ENCODE measurements around the gene MTMR3. TPM values are rescaled to one million over a fixed set of nuclear protein-coding genes. Genes with fewer than 3 reads are reported as not detected.
"Not testable (repeated sequence)": the region's sequence is repeated elsewhere in the genome, so short reads cannot be mapped to it uniquely, and the experiment has no call there.

MTMR3 gene
- total and polyA plus RNA-seq, 5 donors = 9.5 to 38.0 (median 30.7) TPM

DNA sequence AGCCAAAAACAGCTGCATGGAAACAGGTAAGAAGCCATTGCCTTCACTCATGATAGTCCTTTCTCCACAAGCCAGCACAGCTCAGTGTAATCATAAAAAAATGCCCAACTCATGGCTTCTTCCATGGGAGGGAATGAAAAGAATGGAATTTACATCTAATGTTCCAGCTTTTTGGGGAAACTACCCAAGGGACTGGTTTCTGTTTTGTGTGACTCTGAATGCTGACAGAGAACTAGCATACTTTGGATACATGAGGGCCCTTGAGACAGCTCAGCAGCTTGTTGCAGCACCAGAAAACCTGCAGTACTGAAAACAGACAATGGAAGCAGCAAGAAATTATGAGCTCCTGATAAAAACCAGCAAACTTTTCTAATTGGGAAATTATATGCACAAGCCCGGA lies 173.0 kb downstream of the MTMR3 start:
- H3K27me3 ChIP-seq (ENCODE audit: control insufficient read depth, insufficient read depth) = no peaks in the 10 kb centered on the region
- intact Hi-C loops (cut with DNase I) = no loop called here
- peaks cover 5% of the 10 kb centered on the region for H3K4me1 ChIP-seq (ENCODE audit: control insufficient read depth, insufficient read depth, low read length)
- 76% methylated on average over 1 of the region's 1 CpG for WGBS
- no peaks in the 10 kb centered on the region for H3K9me3 ChIP-seq (ENCODE audit: control insufficient read depth, low read length)
- DNase-seq = no peak
- no peak overlapping the region for H3K27ac ChIP-seq (ENCODE audit: low read length)
- ATAC-seq = no peak
- H3K4me3 ChIP-seq (ENCODE audit: low read length) = no peak overlapping the region

DNA sequence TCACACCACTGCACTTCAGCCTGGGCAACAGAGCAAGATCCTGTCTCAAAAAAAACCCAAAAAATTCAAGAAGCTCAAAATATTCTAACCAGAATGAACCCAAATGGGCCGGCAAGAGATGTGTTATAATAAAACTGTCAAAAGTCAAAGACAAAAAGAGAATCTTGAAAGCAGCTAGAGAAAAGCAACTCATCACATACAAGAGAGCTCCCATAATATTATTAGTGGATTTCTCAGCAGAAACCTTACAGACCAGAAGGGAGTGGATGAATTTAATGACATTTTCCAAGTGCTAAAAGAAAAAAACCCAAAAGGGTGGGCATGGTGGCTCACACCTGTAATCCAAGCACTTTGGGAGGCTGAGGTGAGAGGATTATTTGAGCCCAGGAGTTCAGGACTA lies 174.4 kb downstream of the MTMR3 start:
- H3K9me3 ChIP-seq (ENCODE audit: control insufficient read depth, low read length) = no peaks in the 10 kb centered on the region
- H3K27me3 ChIP-seq (ENCODE audit: control insufficient read depth, insufficient read depth) = no peaks in the 10 kb centered on the region
- H3K4me1 ChIP-seq (ENCODE audit: control insufficient read depth, insufficient read depth, low read length) = peaks cover 5% of the 10 kb centered on the region
- 94% methylated on average over 1 of the region's 1 CpG for WGBS
- H3K27ac ChIP-seq (ENCODE audit: low read length) = no peak overlapping the region
- intact Hi-C loops (cut with DNase I) = no loop called here
- no peak for ATAC-seq
- DNase-seq = no peak
- no peak overlapping the region for H3K4me3 ChIP-seq (ENCODE audit: low read length)

GRCh38 chr22:30059346-30060020 lies 176.5 kb downstream of the MTMR3 start:
- H3K27me3 ChIP-seq (ENCODE audit: control insufficient read depth, insufficient read depth); ATAC-seq; H3K9me3 ChIP-seq (ENCODE audit: control insufficient read depth, low read length); intact Hi-C loops (cut with DNase I); H3K4me1 ChIP-seq (ENCODE audit: control insufficient read depth, insufficient read depth, low read length); H3K4me3 ChIP-seq (ENCODE audit: low read length); DNase-seq; H3K27ac ChIP-seq (ENCODE audit: low read length): not testable (repeated sequence)
- WGBS = 92% methylated on average over 20 of the region's 22 CpGs

DNA sequence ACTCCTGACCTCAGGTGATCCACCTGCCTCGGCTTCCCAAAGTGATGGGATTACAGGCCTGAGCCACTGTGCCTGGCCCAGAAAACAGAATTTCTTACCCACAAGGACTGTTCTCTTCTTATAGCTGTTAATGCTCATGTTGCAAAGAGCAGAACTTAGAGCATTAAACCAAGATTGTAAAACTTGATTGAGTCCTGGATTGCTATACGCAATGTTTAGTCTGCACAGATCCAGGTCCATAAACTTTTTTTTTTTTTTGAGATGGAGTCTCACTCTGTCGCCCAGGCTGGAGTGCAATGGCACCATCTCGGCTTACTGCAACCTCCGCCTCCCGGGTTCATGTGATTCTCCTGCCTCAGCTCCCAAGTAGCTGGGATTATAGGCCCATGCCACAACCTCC lies 178.1 kb downstream of the MTMR3 start:
- whole genome bisulfite sequencing = 96% methylated on average over 6 of the region's 6 CpGs
- H3K4me1 ChIP-seq (ENCODE audit: control insufficient read depth, insufficient read depth, low read length); DNase-seq; H3K27me3 ChIP-seq (ENCODE audit: control insufficient read depth, insufficient read depth); H3K9me3 ChIP-seq (ENCODE audit: control insufficient read depth, low read length); H3K27ac ChIP-seq (ENCODE audit: low read length); ATAC-seq; intact Hi-C loops (cut with DNase I); H3K4me3 ChIP-seq (ENCODE audit: low read length): not testable (repeated sequence)

DNA sequence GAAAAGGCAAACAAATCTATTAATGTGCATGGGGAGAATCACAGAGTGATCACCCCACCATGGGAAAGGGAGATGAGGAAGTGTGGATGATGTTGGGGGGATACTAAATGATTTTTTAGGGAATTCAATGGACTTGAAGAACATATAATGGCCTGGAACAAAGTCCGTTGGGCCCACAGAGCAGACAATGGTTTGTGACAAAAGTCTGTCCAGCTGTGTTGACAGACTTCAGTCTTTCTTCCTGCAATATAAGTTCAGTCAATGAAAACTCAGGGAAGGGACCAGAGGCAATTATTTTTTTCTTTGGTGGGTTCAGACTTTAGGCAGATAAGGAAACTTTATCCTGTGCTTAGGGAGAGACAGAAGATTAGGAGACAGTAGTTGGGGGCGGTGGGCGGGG lies 179.3 kb downstream of the MTMR3 start:
- 79% methylated on average over 3 of the region's 3 CpGs for WGBS
- no peaks in the 10 kb centered on the region for H3K4me1 ChIP-seq (ENCODE audit: control insufficient read depth, insufficient read depth, low read length)
- peaks cover 2% of the 10 kb centered on the region for H3K9me3 ChIP-seq (ENCODE audit: control insufficient read depth, low read length)
- H3K27ac ChIP-seq (ENCODE audit: low read length) = no peak overlapping the region
- ATAC-seq (no peak), DNase-seq (no peak)
- no peaks in the 10 kb centered on the region for H3K27me3 ChIP-seq (ENCODE audit: control insufficient read depth, insufficient read depth)
- intact Hi-C loops (cut with DNase I) = no loop called here
- H3K4me3 ChIP-seq (ENCODE audit: low read length) = no peak overlapping the region

- DNase-seq (no peak), ATAC-seq (no peak)
- Histone ChIP-seq H3K4me1 (ENCODE audit: control insufficient read depth, insufficient read depth, low read length) (no peaks in the 10 kb centered on the region), H3K4me3 (ENCODE audit: low read length) (no peak overlapping the region), H3K9me3 (ENCODE audit: control insufficient read depth, low read length) (peaks cover 2% of the 10 kb centered on the region), H3K27me3 (ENCODE audit: control insufficient read depth, insufficient read depth) (no peaks in the 10 kb centered on the region), H3K27ac (ENCODE audit: low read length) (no peak overlapping the region)
- 87% methylated on average over 1 of the region's 1 CpG for WGBS
- intact Hi-C loops (cut with DNase I) = no loop called here
Observed at GRCh38 chr22:30062950-30063349, 180.0 kb downstream of the MTMR3 start.

DNA sequence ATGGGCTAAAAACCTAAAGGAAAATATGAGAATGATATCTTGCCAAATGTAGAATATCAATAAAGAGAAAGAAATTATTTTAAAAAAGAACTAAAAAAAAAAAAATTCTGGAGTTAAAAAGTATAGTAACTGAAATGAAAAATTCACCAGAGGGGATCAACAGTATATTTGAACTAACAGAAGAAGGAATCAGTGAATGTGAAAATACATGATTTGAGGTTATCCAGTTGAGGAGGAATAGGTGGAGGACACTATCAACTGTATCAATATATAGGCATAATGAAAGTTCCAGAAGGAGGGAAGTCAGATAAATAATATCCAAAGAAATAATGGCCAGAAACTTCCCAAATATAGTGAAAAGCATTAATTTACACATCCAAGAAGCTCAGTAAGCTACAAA lies 181.2 kb downstream of the MTMR3 start:
- Histone ChIP-seq H3K27ac (ENCODE audit: low read length) (no peak overlapping the region), H3K27me3 (ENCODE audit: control insufficient read depth, insufficient read depth) (no peaks in the 10 kb centered on the region), H3K4me1 (ENCODE audit: control insufficient read depth, insufficient read depth, low read length) (no peaks in the 10 kb centered on the region), H3K4me3 (ENCODE audit: low read length) (no peak overlapping the region), H3K9me3 (ENCODE audit: control insufficient read depth, low read length) (peaks cover 2% of the 10 kb centered on the region)
- intact Hi-C loops (cut with DNase I) = no loop called here
- ATAC-seq = no peak
- no peak for DNase-seq

GRCh38 chr22:30073743-30074142 lies 190.8 kb downstream of the MTMR3 start:
- Histone ChIP-seq H3K4me3 (ENCODE audit: low read length) (no peak overlapping the region), H3K4me1 (ENCODE audit: control insufficient read depth, insufficient read depth, low read length) (no peaks in the 10 kb centered on the region), H3K27me3 (ENCODE audit: control insufficient read depth, insufficient read depth) (no peaks in the 10 kb centered on the region), H3K27ac (ENCODE audit: low read length) (no peak overlapping the region), H3K9me3 (ENCODE audit: control insufficient read depth, low read length) (no peaks in the 10 kb centered on the region)
- DNase-seq = no peak
- intact Hi-C loops (cut with DNase I) = no loop called here
- WGBS = 70% methylated on average over 2 of the region's 2 CpGs
- ATAC-seq = no peak

DNA sequence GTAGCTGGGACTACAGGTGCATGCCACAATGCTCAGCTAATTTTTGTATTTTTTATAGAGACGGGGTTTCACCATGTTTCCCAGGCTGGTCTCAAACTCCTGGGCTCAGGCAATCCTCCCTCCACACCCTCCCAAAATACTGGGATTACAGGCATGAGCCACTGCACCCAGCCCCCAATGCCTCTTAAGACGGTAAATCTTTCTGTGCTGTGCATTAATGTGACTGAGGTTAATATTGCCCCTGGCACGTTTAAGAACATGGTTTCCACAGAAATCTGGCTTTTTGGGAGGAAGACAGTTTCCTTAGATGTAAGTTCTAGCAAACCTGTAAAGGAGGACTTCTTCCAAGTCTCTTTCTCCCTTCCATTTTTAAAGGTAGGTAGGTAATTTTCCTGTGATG lies 191.2 kb downstream of the MTMR3 start:
- H3K4me1 ChIP-seq (ENCODE audit: control insufficient read depth, insufficient read depth, low read length) = no peaks in the 10 kb centered on the region
- DNase-seq (no peak), ATAC-seq (no peak)
- no peaks in the 10 kb centered on the region for H3K27me3 ChIP-seq (ENCODE audit: control insufficient read depth, insufficient read depth)
- intact Hi-C loops (cut with DNase I) = no loop called here
- no peaks in the 10 kb centered on the region for H3K9me3 ChIP-seq (ENCODE audit: control insufficient read depth, low read length)
- H3K27ac ChIP-seq (ENCODE audit: low read length) = no peak overlapping the region
- H3K4me3 ChIP-seq (ENCODE audit: low read length) = no peak overlapping the region
- 64% methylated on average over 3 of the region's 3 CpGs for WGBS

DNA sequence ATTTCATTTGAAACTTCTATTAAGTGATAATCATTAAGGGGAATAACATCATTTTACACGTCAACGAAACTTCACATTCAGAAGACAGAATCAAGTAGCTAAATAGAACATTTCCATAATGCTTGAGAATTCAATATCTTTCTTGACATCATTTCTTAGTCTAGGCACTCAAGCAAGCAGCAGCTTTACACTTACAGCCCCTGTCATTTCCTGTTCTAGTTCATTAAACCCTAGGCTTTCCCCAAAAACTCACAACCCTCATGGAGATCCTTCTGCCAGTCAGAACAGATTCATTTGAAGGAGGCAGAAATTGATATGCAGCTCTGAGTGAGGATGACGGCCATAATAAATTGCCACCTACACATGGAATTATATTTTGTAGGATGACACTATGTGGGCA lies 192.0 kb downstream of the MTMR3 start:
- no peaks in the 10 kb centered on the region for H3K4me1 ChIP-seq (ENCODE audit: control insufficient read depth, insufficient read depth, low read length)
- H3K9me3 ChIP-seq (ENCODE audit: control insufficient read depth, low read length) = no peaks in the 10 kb centered on the region
- no peak overlapping the region for H3K4me3 ChIP-seq (ENCODE audit: low read length)
- no peaks in the 10 kb centered on the region for H3K27me3 ChIP-seq (ENCODE audit: control insufficient read depth, insufficient read depth)
- no peak overlapping the region for H3K27ac ChIP-seq (ENCODE audit: low read length)
- WGBS = 84% methylated on average over 3 of the region's 3 CpGs
- ATAC-seq = no peak
- intact Hi-C loops (cut with DNase I) = no loop called here
- no peak for DNase-seq

GRCh38 chr22:30077279-30077880 lies 194.4 kb downstream of the MTMR3 start:
- H3K4me3 ChIP-seq (ENCODE audit: low read length) = no peak overlapping the region
- H3K27ac ChIP-seq (ENCODE audit: low read length) = no peak overlapping the region
- DNase-seq (no peak), ATAC-seq (no peak)
- intact Hi-C loops (cut with DNase I) = no loop called here
- no peaks in the 10 kb centered on the region for H3K9me3 ChIP-seq (ENCODE audit: control insufficient read depth, low read length)
- 77% methylated on average over 3 of the region's 3 CpGs for WGBS
- H3K4me1 ChIP-seq (ENCODE audit: control insufficient read depth, insufficient read depth, low read length) = no peaks in the 10 kb centered on the region
- H3K27me3 ChIP-seq (ENCODE audit: control insufficient read depth, insufficient read depth) = no peaks in the 10 kb centered on the region
